HG02981 (cell line): ENCODE results near the gene POLG2.
"Not testable (repeated sequence)": the region's sequence is repeated elsewhere in the genome, so short reads cannot be mapped to it uniquely, and the experiment has no call there.

ENCODE experiments used
- ATAC-seq: cut with Tn5 transposase; IDR thresholded peaks from one replicate; pipeline ENCODE4 v1.9.1; 2021; ENCODE audit warnings: mild to moderate bottlenecking, moderate library complexity; ENCODE audit not compliant: unreplicated experiment

POLG2 gene

GRCh38 chr17:64491034-64491860, 5.6 kb downstream of the POLG2 start:
- ATAC-seq, result no peak

- ATAC-seq, result no peak
Observed at GRCh38 chr17:64488301-64488700, 8.6 kb downstream of the POLG2 start.

- ATAC-seq, result no peak
Observed at GRCh38 chr17:64484380-64484779, 12.5 kb downstream of the POLG2 start.

GRCh38 chr17:64480951-64481350, 15.9 kb downstream of the POLG2 start:
- ATAC-seq, result no peak

- no peak for ATAC-seq
Observed at GRCh38 chr17:64477849-64478248, 19.0 kb downstream of the POLG2 start.

- ATAC-seq, result no peak
Observed at GRCh38 chr17:64472564-64472963, 24.3 kb downstream of the POLG2 start.

- ATAC-seq, result no peak
Observed at GRCh38 chr17:64471440-64471839, 25.4 kb downstream of the POLG2 start.

GRCh38 chr17:64470625-64471024, 26.2 kb downstream of the POLG2 start:
- ATAC-seq, result no peak

- ATAC-seq, result not testable (repeated sequence)
Observed at GRCh38 chr17:64466834-64467233, 30.0 kb downstream of the POLG2 start.

GRCh38 chr17:64466019-64466735, 30.7 kb downstream of the POLG2 start:
- no peak for ATAC-seq

- no peak for ATAC-seq
Observed at GRCh38 chr17:64461788-64462187, 35.1 kb downstream of the POLG2 start.

- no peak for ATAC-seq
Observed at GRCh38 chr17:64460955-64461354, 35.9 kb downstream of the POLG2 start.

- ATAC-seq, result not testable (repeated sequence)
Observed at GRCh38 chr17:64459818-64460217, 37.0 kb downstream of the POLG2 start.

GRCh38 chr17:64459284-64459747, 37.5 kb downstream of the POLG2 start:
- ATAC-seq, result no peak

GRCh38 chr17:64458756-64459155, 38.1 kb downstream of the POLG2 start:
- ATAC-seq, result no peak

- no peak for ATAC-seq
Observed at GRCh38 chr17:64457156-64457555, 39.7 kb downstream of the POLG2 start.

GRCh38 chr17:64455993-64456885, 40.6 kb downstream of the POLG2 start:
- no peak for ATAC-seq

- no peak for ATAC-seq
Observed at GRCh38 chr17:64449545-64449944, 47.3 kb downstream of the POLG2 start.

- ATAC-seq, result peak; percentile 58
Observed at GRCh38 chr17:64448665-64449512, 48.0 kb downstream of the POLG2 start, which contains the start of gene MILR1. Gene MILR1 (plus strand): TSS chr17:64449115. CDS start chr17:64449169, 54 bp downstream.

GRCh38 chr17:64447526-64447925, 49.3 kb downstream of the POLG2 start:
- no peak for ATAC-seq
